HCT116 (cell line): ENCODE measurements around the gene UGP2. TPM values are rescaled to one million over a fixed set of nuclear protein-coding genes. Genes with fewer than 3 reads are reported as not detected.
A peak's percentile ranks its signal among the peaks of the same experiment; 100 is the strongest.

Experiments used
- ATAC-seq: fragments of 200-7000 bp; cut with Tn5 transposase; 2 replicates; pipeline ENCODE4 v1.9.1; 2020; ENCODE audit warnings: mild to moderate bottlenecking, moderate library complexity
- BruUV-seq: library from RNA; stranded (reverse); fragments of 400-500 nt; replicated peaks from 2 replicates; lab custom pipeline; 2021; lab: Mats Ljungman, UMichigan
- CTCF ChIA-PET: fragments of 300-600 bp; sonication (Branson Sonifier 250); formaldehyde crosslinking; loops from one replicate; lab custom pipeline; 2021; ENCODE audit warnings: antibody characterized with exemption; lab: Charles Lee
- POLR2A ChIA-PET: fragments of 300-600, 350-600 bp; sonication (Branson Sonifier 250); formaldehyde crosslinking; loops from one replicate; lab custom pipeline; 2021; ENCODE audit warnings: antibody characterized with exemption; lab: Charles Lee
- RAD21 ChIA-PET, 2 experiments: fragments of 300-600 bp; sonication (Branson Sonifier 250); formaldehyde crosslinking; loops; one replicate each; lab custom pipeline; 2023; ENCODE audit warnings: low total read pairs in 2 of 2; ENCODE audit not compliant: uncharacterized antibody in 2 of 2, unreplicated experiment in 2 of 2, low non-redundant PET in 1 of 2; lab: Charles Lee
- DNase-seq: peaks from one replicate; pipeline ENCODE4 v3.0.0-alpha.2; 2010; ENCODE audit warnings: low read depth, low spot score
- H2AFZ ChIP-seq: fragments of 200-600 bp; shearing (Covaris generic), sonication (generic); 2 replicates; pipeline ENCODE4 v1.6.1; 2017; ENCODE audit warnings: low read depth, mixed run types, mixed read lengths, antibody characterized with exemption, low read length; ENCODE audit not compliant: poor library complexity, severe bottlenecking
- H3K27ac ChIP-seq: 2 replicates; pipeline ENCODE4 v1.5.1; 2012; ENCODE audit warnings: low read depth, low read length
- H3K27me3 ChIP-seq: fragments of 200-600 bp; sonication (generic); 2 replicates; pipeline ENCODE4 v1.6.1; 2016; ENCODE audit warnings: mixed run types, low read length, mixed read lengths; ENCODE audit not compliant: insufficient read depth
- H3K36me3 ChIP-seq, 2 experiments: fragments of 200-500 bp in 1 of 2; fragments of 200-600 bp in 1 of 2; sonication (Bioruptor generic) in 1 of 2; sonication (generic) in 1 of 2; 2 replicates each; pipeline versions ENCODE4 v1.5.1 to v1.6.1; 2014 to 2016; ENCODE audit warnings: low read length in 2 of 2, inconsistent platforms in 1 of 2, mixed read lengths in 1 of 2, mixed run types in 1 of 2; ENCODE audit not compliant: insufficient read depth in 2 of 2, control insufficient read depth in 1 of 2
- H3K4me1 ChIP-seq, 2 experiments: fragments of 200-600 bp in 1 of 2; sonication (generic) in 1 of 2; 2 replicates each; pipeline versions ENCODE4 v1.5.1 to v1.6.1; 2012 to 2017; ENCODE audit warnings: low read length in 2 of 2, inconsistent platforms in 1 of 2, mild to moderate bottlenecking in 1 of 2, mixed read lengths in 1 of 2, mixed run types in 1 of 2, moderate library complexity in 1 of 2; ENCODE audit not compliant: insufficient read depth in 2 of 2, control insufficient read depth in 1 of 2
- H3K4me2 ChIP-seq: fragments of 200-600 bp; sonication (generic); 2 replicates; pipeline ENCODE4 v1.6.1; 2017; ENCODE audit warnings: mixed run types, low read length, mixed read lengths
- H3K4me3 ChIP-seq, 2 experiments: fragments of 200-600 bp in 1 of 2; sonication (generic) in 1 of 2; replicated peaks in 1 of 2; 2 replicates each; pipeline ENCODE4 v1.5.1; 2011 to 2016; ENCODE audit warnings: low read length in 2 of 2, control low read depth in 1 of 2, low read depth in 1 of 2, mild to moderate bottlenecking in 1 of 2, mixed read lengths in 1 of 2, mixed run types in 1 of 2
- H3K79me2 ChIP-seq: fragments of 200-600 bp; sonication (generic); 2 replicates; pipeline ENCODE4 v1.6.1; 2017; ENCODE audit warnings: mild to moderate bottlenecking, mixed run types, low read length, moderate library complexity, mixed read lengths; ENCODE audit not compliant: insufficient read depth
- H3K9ac ChIP-seq: fragments of 200-600 bp; sonication (generic); 2 replicates; pipeline ENCODE4 v1.6.1; 2016; ENCODE audit warnings: low read length, mixed read lengths
- H3K9me2 ChIP-seq: fragments of 200-600 bp; sonication (generic), shearing (Covaris generic); 2 replicates; pipeline ENCODE4 v1.6.1; 2017; ENCODE audit warnings: mixed run types, mild to moderate bottlenecking, moderate library complexity; ENCODE audit not compliant: insufficient read depth
- H3K9me3 ChIP-seq, 2 experiments: fragments of 200-500 bp in 1 of 2; fragments of 200-600 bp in 1 of 2; sonication (Bioruptor generic) in 1 of 2; sonication (generic) in 1 of 2; 2 replicates each; pipeline ENCODE4 v1.6.1; 2014 to 2017; ENCODE audit warnings: low read length in 2 of 2, mixed read lengths in 2 of 2, inconsistent platforms in 1 of 2, low read depth in 1 of 2, mild to moderate bottlenecking in 1 of 2, mixed run types in 1 of 2, moderate library complexity in 1 of 2; ENCODE audit not compliant: control insufficient read depth in 1 of 2, insufficient read depth in 1 of 2
- H4K20me1 ChIP-seq: fragments of 200-600 bp; sonication (generic), shearing (Covaris generic); 2 replicates; pipeline ENCODE4 v1.6.1; 2017; ENCODE audit warnings: mixed run types, mild to moderate bottlenecking, moderate library complexity; ENCODE audit not compliant: insufficient read depth
- ATF3 ChIP-seq: IDR thresholded peaks from 2 replicates; pipeline ENCODE4 v1.6.1; 2012
- CBX3 ChIP-seq: IDR thresholded peaks from 2 replicates; pipeline ENCODE4 v1.6.1; 2012; ENCODE audit warnings: low read depth
- EZH2 ChIP-seq: fragments of 200-600 bp; sonication (generic); IDR thresholded peaks from 2 replicates; pipeline ENCODE4 v1.6.1; 2017; ENCODE audit warnings: antibody characterized with exemption, mixed run types
- EZH2phosphoT487 ChIP-seq: fragments of 200-600 bp; IDR thresholded peaks from 2 replicates; pipeline ENCODE4 v1.6.1; 2018; ENCODE audit warnings: antibody characterized with exemption, borderline replicate concordance
- FOSL1 ChIP-seq: IDR thresholded peaks from 2 replicates; pipeline ENCODE4 v1.6.1; 2012; ENCODE audit warnings: low read depth
- JUND ChIP-seq: IDR thresholded peaks from 2 replicates; pipeline ENCODE4 v1.6.1; 2012
- MAX ChIP-seq: IDR thresholded peaks from 2 replicates; pipeline ENCODE4 v1.6.1; 2012
- POLR2A ChIP-seq: IDR thresholded peaks from 2 replicates; pipeline ENCODE4 v1.7.0; 2011; ENCODE audit warnings: borderline replicate concordance; ENCODE audit not compliant: insufficient read depth, insufficient read length; ENCODE audit errors: extremely low read depth
- POLR2AphosphoS5 ChIP-seq: IDR thresholded peaks from 2 replicates; pipeline ENCODE4 v1.6.1; 2011; ENCODE audit warnings: mild to moderate bottlenecking, low read depth, low read length, moderate library complexity
- SIN3A ChIP-seq: IDR thresholded peaks from 2 replicates; pipeline ENCODE4 v1.6.1; 2012; ENCODE audit warnings: low read depth
- SP1 ChIP-seq: IDR thresholded peaks from 2 replicates; pipeline ENCODE4 v1.6.1; 2012; ENCODE audit warnings: low read depth
- SRF ChIP-seq: IDR thresholded peaks from 2 replicates; pipeline ENCODE4 v1.6.1; 2012; ENCODE audit warnings: low read depth
- TCF7L2 ChIP-seq: IDR thresholded peaks from 2 replicates; pipeline ENCODE4 v1.7.0; 2011; ENCODE audit warnings: borderline replicate concordance, inconsistent platforms; ENCODE audit not compliant: insufficient read depth, insufficient read length; ENCODE audit errors: extremely low read depth
- YY1 ChIP-seq: IDR thresholded peaks from 2 replicates; pipeline ENCODE4 v1.6.1; 2011; ENCODE audit warnings: low read length, low read depth, moderate library complexity, mild to moderate bottlenecking; ENCODE audit not compliant: insufficient replicate concordance; ENCODE audit errors: extremely low read depth
- ZBTB33 ChIP-seq: IDR thresholded peaks from 2 replicates; pipeline ENCODE4 v1.6.1; 2011; ENCODE audit warnings: mild to moderate bottlenecking, low read length, moderate library complexity; ENCODE audit not compliant: insufficient replicate concordance; ENCODE audit errors: extremely low read depth
- ZFX ChIP-seq: fragments of 450-650 bp; IDR thresholded peaks from 2 replicates; pipeline ENCODE4 v1.6.1; 2017
- ZNF274 ChIP-seq: fragments of 200-500 bp; sonication (Bioruptor generic); IDR thresholded peaks from 2 replicates; pipeline ENCODE4 v1.6.1; 2014; ENCODE audit warnings: mild to moderate bottlenecking, low read depth, low read length, inconsistent platforms
- intact Hi-C: fragments of 100-400 bp; cut with micrococcal nuclease; formaldehyde crosslinking; loops from 2 replicates; pipeline ENCODE4 v1.10.0; 2022
- total RNA-seq: library from RNA; stranded (reverse); gene quantifications from one replicate; pipeline ENCODE4 v1.2.1, GENCODE V29; 2021; ENCODE audit not compliant: unreplicated experiment

Gene UGP2
- total RNA-seq, 1 experiment from 2014 or later = 57.1 TPM

- POLR2A ChIA-PET = interaction anchor here (0.6 to 2.1 kb wide), 6 partner anchors 8 to 1737 kb away, joined by 3 to 9 read pairs (median 7); no protein-coding TSS in a partner anchor
- H3K27me3 ChIP-seq = no peaks in the 10 kb centered on the region
- H4K20me1 ChIP-seq = no peaks in the 10 kb centered on the region
- H3K4me1 ChIP-seq = peaks cover 7 to 18% of the 10 kb centered on the region in 2 experiments; a peak in 3 of 4 replicates
- peak overlapping the region; percentile 80 to 84 for H3K4me3 ChIP-seq
- H3K9ac ChIP-seq = peak overlapping the region; percentile 90
- no peaks in the 10 kb centered on the region for H3K9me3 ChIP-seq
- BruUV-seq = TSS peak; percentile 63
- peak overlapping the region; percentile 94; the same call in 1 of the 2 replicates for H3K27ac ChIP-seq
- H3K36me3 ChIP-seq = no peaks in the 10 kb centered on the region
- RAD21 ChIA-PET = no interaction called here
- CTCF ChIA-PET = interaction anchor here (1.3 to 4.8 kb wide), 2 partner anchors 9 to 21 kb away, joined by 4 to 16 read pairs; no protein-coding TSS in a partner anchor
- peak; percentile 20 for ATAC-seq
- peak overlapping the region; percentile 90 for H3K4me2 ChIP-seq
- no peak overlapping the region for H2AFZ ChIP-seq
- TF ChIP-seq YY1 (no peak), POLR2A (peak; percentile 99)
- TF ChIP-seq, all 23 proteins: peak for 1
- no peak for DNase-seq
- no peaks in the 10 kb centered on the region for H3K9me2 ChIP-seq
- H3K79me2 ChIP-seq = peaks cover 36% of the 10 kb centered on the region
- intact Hi-C loops = loop anchor here (5.0 kb wide), 1 partner anchor 143 kb away; no protein-coding TSS in a partner anchor
Measured at GRCh38 chr2:63840081-63840784, 1.5 kb upstream of the UGP2 start.

GRCh38 chr2:63840785-63841253 lies 877 bp upstream of the UGP2 start:
- no peak overlapping the region for H2AFZ ChIP-seq
- intact Hi-C loops = loop anchor here (5.0 kb wide), 1 partner anchor 144 kb away; no protein-coding TSS in a partner anchor
- H3K9ac ChIP-seq = peak overlapping the region; percentile 90
- POLR2A ChIA-PET = interaction anchor here (1.0 to 2.1 kb wide), 9 partner anchors 9 to 252 kb away, joined by 3 to 9 read pairs (median 6); partner anchors contain the start of genes MDH1 and WDPCP
- peak overlapping the region; percentile 80 to 84 for H3K4me3 ChIP-seq
- H3K9me2 ChIP-seq = no peaks in the 10 kb centered on the region
- H3K79me2 ChIP-seq = peaks cover 42% of the 10 kb centered on the region
- peak overlapping the region; percentile 94 for H3K27ac ChIP-seq
- RAD21 ChIA-PET = interaction anchor here in 1 of 2 experiments (0.8 kb wide), 1 partner anchor 142 kb away, joined by 4 read pairs; no protein-coding TSS in a partner anchor
- no peaks in the 10 kb centered on the region for H3K9me3 ChIP-seq
- peak; percentile 94 for DNase-seq
- peaks cover 7 to 18% of the 10 kb centered on the region in 2 experiments; a peak in 3 of 4 replicates for H3K4me1 ChIP-seq
- no peaks in the 10 kb centered on the region for H4K20me1 ChIP-seq
- ATAC-seq = peak; percentile 89
- H3K27me3 ChIP-seq = no peaks in the 10 kb centered on the region
- peak overlapping the region; percentile 90 for H3K4me2 ChIP-seq
- CTCF ChIA-PET = interaction anchor here (1.3 to 4.8 kb wide), 4 partner anchors 9 to 353 kb away, joined by 3 to 16 read pairs (median 4); no protein-coding TSS in a partner anchor
- no peaks in the 10 kb centered on the region for H3K36me3 ChIP-seq
- BruUV-seq = no TSS peak
- TF ChIP-seq MAX = peak; percentile 64
- TF ChIP-seq SP1 = peak; percentile 99
- no peak for TF ChIP-seq ZFX
- TF ChIP-seq JUND = no peak
- peak; percentile 61 for TF ChIP-seq POLR2A
- TF ChIP-seq SRF = no peak
- no peak for TF ChIP-seq ZNF274
- peak; percentile 99 for TF ChIP-seq POLR2AphosphoS5
- TF ChIP-seq EZH2 = no peak
- TF ChIP-seq ATF3 = no peak
- no peak for TF ChIP-seq EZH2phosphoT487
- peak; percentile 88 for TF ChIP-seq TCF7L2
- TF ChIP-seq ZBTB33 = no peak
- no peak for TF ChIP-seq FOSL1
- peak; percentile 6; the same call in 1 of the 2 replicates for TF ChIP-seq CBX3
- peak; percentile 89 for TF ChIP-seq SIN3A
